SU-DHL-6 (cell line): Measurements from ENCODE around the gene FBXO28.

Experiments used
- CTCF ChIP-seq: fragments of 200-600 bp; sonication (generic); IDR thresholded peaks from one replicate; pipeline ENCODE4 v1.5.1; 2017; ENCODE audit warnings: antibody characterized with exemption, mild to moderate bottlenecking, low read length, moderate library complexity; ENCODE audit not compliant: insufficient read depth, poor library complexity, severe bottlenecking
- EZH2phosphoT487 ChIP-seq: fragments of 200-600 bp; sonication (generic), shearing (Covaris generic); conservative IDR thresholded peaks from 2 replicates; pipeline ENCODE4 v1.6.1; 2018; ENCODE audit warnings: mild to moderate bottlenecking, antibody characterized with exemption, low read length, moderate library complexity, mixed read lengths

- TF ChIP-seq CTCF: no peak
- TF ChIP-seq EZH2phosphoT487: no peak
These were observed 10.3 kb downstream of the FBXO28 start for GRCh38 chr1:224124220-224124619.
